NCI-H1436 (cell line): ENCODE data around the gene ZNF827.

Experiments
- DNase-seq: peaks from one replicate; lab custom pipeline; 2025; lab: John Stamatoyannopoulos, UW

ZNF827 gene

DNA sequence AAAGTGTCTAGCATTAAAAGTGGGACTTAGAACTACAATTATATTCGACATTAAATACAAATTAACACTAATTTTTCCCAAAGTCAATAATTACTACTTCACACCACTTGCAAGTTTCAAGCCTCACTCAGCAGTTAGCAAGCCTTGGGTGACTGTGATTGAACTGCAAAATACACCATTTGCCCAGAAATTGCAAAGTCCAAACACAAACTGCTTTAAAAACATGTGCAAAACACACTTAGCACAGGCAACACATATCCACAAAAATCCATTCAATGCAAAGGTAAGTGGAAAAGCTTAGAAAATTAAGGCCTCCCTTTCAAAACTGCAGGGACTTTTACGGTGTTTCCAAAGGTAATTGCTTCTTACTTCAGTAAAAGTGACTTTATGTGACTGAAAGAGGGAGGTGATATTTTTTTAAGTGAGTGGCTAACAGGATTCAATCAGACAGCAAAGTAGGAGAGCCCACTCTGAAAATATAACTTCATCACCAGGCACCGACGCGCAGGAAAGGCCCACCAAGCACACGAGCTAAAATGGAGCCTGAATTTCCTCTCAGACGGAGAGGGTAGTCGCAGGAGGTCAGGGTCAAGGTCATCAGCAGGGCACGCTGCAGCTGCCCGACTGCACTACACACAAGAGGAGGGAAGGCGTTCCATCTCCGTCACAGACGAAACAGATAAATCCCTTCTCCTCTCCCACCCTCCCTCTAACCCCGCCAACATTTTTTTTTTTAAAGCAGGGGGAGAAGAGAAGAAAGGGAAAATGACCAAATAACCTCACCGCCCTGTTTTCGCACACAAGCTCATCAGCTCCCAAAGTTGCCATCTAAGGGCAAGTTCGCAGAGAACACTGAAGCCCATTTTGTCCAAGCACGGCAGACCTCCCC is 3.1 kb downstream of the ZNF827 start:
- DNase-seq = no peak

DNA sequence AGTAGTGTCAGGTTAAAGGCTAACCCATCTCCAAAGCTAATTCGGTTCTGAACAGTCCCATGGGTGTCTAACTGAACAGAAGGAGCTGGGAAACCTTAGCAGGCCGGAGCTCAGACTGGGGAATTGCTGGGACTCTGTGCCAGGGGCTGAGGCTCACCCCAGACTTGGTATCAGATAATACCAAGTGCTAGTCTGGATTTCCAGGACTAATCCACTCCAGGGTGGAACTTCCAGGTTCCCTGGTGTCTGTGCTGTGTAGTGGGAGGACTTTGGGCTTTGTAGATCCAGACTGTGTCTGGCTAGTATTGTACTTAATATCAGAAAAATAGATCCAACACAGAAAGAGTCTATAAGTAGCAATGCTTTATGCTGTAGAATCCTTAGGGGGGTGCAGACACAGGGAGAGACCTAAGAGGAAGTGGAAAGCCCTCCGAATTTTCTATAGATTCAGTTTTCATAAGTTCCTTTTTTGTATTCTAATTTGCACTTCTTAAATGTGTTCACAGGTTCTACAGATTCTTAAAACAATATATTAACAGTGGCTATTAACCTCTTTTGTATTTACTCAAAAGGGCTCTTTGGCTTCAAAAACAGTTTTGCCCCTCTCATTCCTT is 4.1 kb downstream of the ZNF827 start:
- no peak for DNase-seq

DNA sequence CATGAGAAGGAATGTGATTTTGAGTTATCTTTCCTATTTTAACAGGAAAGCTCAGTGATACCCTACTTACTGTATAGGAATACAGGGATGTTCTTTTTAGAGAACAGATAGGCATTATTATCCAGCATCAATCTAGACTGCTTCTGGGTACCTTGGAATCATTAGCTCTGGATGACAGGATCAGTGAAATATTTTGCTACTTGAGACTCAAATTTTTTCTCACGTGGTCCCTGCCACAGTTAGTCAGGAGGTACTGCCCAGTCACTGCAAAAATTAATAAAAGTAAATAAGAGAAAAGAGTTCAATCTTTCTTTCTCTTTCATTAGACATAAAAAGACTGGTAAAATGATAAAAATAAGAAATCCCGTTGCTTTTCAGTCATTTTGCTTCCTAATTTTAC is 5.5 kb downstream of the ZNF827 start:
- no peak for DNase-seq

GRCh38 chr4:145931403-145931802 is 7.2 kb downstream of the ZNF827 start:
- DNase-seq = no peak

DNA sequence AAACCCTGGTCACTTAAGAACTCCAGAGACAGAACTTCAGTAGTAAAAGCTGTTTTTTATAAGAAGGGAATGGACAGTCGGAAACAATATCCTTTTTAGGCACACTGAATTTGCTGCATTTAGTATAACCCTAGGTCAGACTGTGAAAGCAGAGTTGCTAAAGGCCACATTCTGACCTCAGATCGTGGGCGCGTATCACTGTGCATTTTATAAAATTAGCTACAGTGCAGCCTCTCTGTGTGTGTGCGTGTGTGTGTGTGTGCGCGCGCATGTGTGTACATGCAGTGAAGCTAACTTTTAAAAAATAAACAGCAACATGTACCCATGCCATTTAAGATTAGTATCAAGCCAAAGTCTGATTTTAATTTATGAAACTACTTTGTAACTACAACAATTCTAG is 8.0 kb downstream of the ZNF827 start:
- no peak for DNase-seq

GRCh38 chr4:145929415-145930178 is 9.0 kb downstream of the ZNF827 start:
- DNase-seq = no peak

DNA sequence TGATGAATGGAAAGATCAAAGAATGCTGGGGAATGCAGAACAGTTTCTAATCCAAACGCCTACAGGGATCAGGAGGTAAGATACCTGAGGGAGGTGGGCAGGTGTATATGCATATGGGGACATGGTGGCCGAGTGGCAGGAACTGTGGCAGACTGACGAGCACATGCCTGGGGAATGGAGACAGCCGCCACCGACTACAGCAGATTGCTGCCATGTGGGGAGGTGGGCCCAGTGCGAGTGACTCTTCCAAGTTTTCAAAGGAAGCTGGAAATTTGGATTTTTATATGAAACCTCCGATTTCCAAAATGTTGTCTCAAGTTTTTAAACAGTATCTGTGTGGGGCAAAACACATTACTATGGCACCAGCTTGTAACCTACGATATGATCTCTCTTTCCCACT is 9.9 kb downstream of the ZNF827 start:
- DNase-seq = no peak

- no peak for DNase-seq
These were observed 11.6 kb downstream of the ZNF827 start for GRCh38 chr4:145927030-145927429.

DNA sequence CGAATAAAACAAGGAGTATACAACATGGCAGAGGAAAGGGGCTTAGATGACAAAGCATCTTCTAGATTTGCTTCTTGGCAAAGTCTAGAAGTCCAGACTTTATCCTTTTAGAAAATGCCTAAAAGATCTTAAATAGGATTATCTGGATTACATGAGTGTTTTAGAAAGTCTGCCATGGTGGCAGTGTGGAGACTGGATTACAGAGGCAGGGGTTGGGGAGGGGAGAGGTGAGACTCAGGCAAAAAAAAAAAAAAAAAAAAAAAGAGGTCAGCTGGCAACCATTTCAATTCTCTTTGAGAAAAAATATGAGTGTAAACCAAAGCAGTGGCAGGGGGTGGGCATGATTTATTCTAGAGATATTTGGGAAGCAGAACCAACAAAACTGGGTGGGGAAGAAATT is 17.4 kb downstream of the ZNF827 start:
- DNase-seq = no peak

DNA sequence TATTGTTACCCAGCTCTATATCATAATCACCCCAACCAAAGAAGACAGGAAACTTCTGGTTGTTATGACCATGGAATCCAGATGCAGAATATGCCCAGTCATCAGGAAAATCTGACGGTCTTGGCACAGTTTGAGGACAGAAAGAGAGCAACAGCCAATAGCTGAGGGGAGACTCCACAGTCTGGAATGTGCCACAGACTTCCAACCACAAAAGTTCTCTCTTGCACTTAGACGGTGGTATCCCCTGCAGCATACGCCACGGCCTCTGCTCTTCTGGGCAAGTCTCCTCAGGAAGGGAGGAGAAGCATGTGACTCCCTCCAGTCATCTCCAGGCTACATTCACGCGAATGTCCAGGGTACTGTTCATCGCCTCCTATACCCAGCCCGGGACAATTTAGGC is 18.4 kb downstream of the ZNF827 start:
- no peak for DNase-seq

DNA sequence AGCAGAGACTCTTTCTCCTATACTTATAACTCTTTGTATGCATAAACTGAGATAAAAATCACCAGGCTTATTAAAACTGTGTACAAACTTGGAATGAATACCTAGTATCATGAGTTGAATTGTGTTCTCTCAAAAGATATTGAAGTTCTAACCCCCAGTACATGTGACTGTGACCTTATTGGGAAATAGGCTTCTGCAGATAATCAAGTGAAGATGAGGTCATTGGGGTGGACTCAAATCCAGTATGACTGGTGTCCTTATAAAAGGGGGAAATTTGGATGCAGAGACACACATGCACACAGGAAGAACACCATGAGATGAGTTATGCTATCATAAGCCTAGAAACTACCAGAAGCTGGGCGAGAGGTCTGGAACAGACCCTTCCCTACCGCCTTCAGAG is 26.2 kb downstream of the ZNF827 start:
- DNase-seq = no peak

GRCh38 chr4:145909773-145910172 is 28.9 kb downstream of the ZNF827 start:
- no peak for DNase-seq

DNA sequence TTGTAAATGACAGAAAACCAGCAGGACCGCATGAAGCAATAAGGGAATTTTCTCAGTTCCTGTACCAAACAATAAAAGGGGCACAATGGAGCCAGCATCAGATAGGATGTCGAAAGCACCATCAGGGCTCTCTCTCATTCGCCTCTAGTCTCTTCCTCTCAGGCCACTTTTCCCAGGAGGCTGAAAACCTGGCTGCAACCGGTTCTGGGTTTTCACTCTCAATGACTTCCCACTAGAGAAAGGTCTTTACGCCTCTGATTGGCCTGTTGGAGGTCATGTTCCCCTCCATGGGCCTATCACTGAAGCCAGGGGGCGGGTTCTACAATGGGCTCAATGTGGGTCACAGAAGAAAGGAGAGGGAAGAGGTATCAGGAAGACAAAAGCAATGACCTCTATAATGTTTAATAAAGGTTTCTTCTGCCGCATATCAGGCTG is 29.3 kb downstream of the ZNF827 start:
- DNase-seq = peak; percentile 24

DNA sequence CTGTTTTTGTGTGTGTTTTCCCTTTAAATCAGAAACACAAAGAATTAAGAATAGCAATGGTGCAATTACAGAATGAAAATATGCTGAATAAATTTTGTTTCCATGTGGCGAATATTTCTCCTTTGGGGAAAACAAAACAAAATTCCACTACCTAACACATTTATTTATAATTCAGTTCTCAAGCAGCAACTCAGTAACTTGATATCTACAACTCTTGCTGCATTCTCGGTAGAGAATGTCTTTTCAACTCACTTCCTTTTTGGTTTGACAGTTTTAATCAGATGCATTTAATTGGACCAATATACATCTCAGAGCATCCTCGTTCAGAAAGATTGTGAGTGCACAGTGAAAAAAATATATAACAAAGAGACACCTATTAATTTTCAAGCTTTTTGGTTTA is 30.8 kb downstream of the ZNF827 start:
- no peak for DNase-seq

- no peak for DNase-seq
These were observed 31.2 kb downstream of the ZNF827 start for GRCh38 chr4:145907390-145907789.

- DNase-seq = no peak
These were observed 34.0 kb downstream of the ZNF827 start for GRCh38 chr4:145904413-145905177.

- no peak for DNase-seq
These were observed 36.1 kb downstream of the ZNF827 start for GRCh38 chr4:145902522-145902921.

DNA sequence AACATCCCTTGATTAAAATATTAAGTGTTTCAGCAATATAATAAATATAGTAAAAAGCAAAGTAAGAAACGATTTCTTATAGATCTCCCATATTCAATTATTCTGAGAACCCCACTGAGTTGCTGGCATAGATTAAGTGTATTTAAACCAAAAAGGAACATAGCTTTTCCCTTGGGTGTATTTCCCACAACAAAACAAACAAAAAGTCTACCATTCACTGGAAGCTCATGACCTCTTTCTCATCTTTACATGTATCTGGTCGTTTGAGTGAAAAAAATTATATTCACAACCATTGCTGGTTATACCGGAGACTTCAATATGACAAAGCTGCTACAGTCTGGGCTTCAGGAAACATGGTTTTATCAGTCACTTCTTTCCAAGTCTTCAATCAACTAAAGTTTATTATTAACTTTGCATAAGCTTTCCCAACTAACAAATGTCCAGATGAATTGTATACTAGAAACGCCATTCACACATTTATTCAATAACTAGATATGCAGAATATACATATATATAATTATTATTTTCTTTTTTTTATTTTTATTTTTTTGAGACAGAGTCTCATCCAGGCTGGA is 38.6 kb downstream of the ZNF827 start:
- DNase-seq = no peak

DNA sequence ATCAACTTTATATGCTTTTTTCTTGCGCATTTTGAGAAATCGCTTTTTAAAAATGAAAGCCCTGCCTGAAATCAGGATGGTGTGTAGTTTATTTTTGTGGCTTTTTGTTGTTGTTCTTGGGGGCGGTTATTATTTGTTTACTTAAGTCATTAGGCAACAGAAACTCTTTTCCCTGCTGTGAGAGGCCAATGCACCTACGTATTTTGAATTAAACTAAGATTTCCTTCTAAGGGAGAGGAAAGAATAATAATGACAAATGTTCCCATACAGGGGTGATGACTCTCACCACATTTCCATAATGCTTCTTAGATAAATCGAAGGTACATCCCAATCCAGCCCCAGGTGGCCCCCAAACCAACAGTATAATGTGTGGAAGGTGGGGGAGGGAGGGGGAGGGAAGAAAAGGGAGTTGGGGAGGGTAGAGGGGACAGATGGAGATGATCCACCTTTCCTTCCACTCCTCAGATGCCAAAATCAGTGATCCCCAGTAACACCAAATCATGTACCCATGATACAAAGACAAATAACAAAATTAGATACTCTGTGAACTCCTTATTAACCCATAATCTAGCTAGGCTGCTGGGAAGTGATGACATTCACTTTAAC is 39.6 kb downstream of the ZNF827 start:
- no peak for DNase-seq

- DNase-seq = no peak
These were observed 40.2 kb downstream of the ZNF827 start for GRCh38 chr4:145898466-145898865.

- no peak for DNase-seq
These were observed 43.6 kb downstream of the ZNF827 start for GRCh38 chr4:145895056-145895455.
